Measurements from ENCODE around the gene EFL1.

DNA sequence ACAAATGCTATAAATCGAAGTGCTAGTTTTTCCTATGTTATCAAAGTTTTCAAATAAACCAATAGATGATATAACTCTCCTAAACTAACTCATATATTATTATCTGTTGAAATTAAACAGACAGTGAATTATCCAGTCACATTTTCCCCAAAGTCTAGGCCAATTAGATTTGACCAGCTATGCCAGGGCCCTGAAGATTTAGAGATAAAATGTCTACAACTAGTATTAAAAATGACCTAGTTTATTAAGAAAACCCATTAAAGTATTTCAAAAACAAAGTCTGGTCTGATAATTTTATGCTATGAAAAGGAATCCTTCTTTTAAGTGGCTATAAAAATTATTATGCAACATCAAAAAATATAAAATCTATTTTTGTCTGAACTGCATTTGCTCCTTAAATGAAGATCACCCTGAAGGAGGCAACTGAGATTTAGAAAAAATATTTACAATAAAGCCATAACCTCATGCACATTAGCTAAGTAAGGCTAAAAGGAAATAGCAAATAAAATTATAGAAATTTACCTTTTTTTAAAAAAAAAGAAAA is 133.3 kb downstream of the EFL1 start:
- TF ChIP-seq, protein P1, sequence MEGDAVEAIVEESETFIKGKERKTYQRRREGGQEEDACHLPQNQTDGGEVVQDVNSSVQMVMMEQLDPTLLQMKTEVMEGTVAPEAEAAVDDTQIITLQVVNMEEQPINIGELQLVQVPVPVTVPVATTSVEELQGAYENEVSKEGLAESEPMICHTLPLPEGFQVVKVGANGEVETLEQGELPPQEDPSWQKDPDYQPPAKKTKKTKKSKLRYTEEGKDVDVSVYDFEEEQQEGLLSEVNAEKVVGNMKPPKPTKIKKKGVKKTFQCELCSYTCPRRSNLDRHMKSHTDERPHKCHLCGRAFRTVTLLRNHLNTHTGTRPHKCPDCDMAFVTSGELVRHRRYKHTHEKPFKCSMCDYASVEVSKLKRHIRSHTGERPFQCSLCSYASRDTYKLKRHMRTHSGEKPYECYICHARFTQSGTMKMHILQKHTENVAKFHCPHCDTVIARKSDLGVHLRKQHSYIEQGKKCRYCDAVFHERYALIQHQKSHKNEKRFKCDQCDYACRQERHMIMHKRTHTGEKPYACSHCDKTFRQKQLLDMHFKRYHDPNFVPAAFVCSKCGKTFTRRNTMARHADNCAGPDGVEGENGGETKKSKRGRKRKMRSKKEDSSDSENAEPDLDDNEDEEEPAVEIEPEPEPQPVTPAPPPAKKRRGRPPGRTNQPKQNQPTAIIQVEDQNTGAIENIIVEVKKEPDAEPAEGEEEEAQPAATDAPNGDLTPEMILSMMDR (IDR thresholded peaks at IDR 0.05) = no peak
- TF ChIP-seq POLR2A (IDR thresholded peaks at IDR 0.05) = no peak

Measured in right lobe of liver (tissue), 4 donors.